CD4-positive, alpha-beta T cell (primary cell): Measurements from ENCODE around the gene MAPK4. TPM values are rescaled to one million over a fixed set of nuclear protein-coding genes. Genes with fewer than 3 reads are reported as not detected.

ENCODE experiments used
- ATAC-seq: fragments of 200-7000 bp; cut with Tn5 transposase; one replicate; pipeline ENCODE4 v1.10.0; 2022; ENCODE audit warnings: mild to moderate bottlenecking; ENCODE audit not compliant: poor library complexity
- CTCF ChIA-PET: fragments of 350-600 bp; sonication (Branson Sonifier 250); formaldehyde crosslinking; loops from one replicate; lab custom pipeline; 2021; ENCODE audit warnings: antibody characterized with exemption, inconsistent platforms; lab: Charles Lee
- POLR2A ChIA-PET: fragments of 350-600 bp; sonication (Branson Sonifier 250); formaldehyde crosslinking; loops from one replicate; lab custom pipeline; 2021; ENCODE audit warnings: antibody characterized with exemption, inconsistent platforms; lab: Charles Lee
- DNase-seq, 14 experiments: peaks; one replicate each; pipeline ENCODE4 v3.0.0-alpha.2; 2013 to 2020; ENCODE audit warnings: mixed read lengths in 2 of 14
- H3K27ac ChIP-seq, 2 donors: one replicate each; pipeline versions ENCODE4 v1.5.1 to v1.7.0; 2013; ENCODE audit warnings: low read length in 2 of 2, low read depth in 1 of 2, mild to moderate bottlenecking in 1 of 2
- H3K27me3 ChIP-seq, 2 experiments: 1 replicate in 1 of 2; 2 replicates in 1 of 2; pipeline versions ENCODE4 v1.6.1 to v1.7.0; 2013; ENCODE audit warnings: low read length in 2 of 2, control low read depth in 1 of 2, mild to moderate bottlenecking in 1 of 2, moderate library complexity in 1 of 2; ENCODE audit not compliant: insufficient read depth in 2 of 2, control insufficient read depth in 1 of 2
- H3K36me3 ChIP-seq: one replicate; pipeline ENCODE4 v1.6.1; 2013; ENCODE audit warnings: low read length, control low read depth; ENCODE audit not compliant: insufficient read depth
- H3K4me1 ChIP-seq: one replicate; pipeline ENCODE4 v1.6.1; 2013; ENCODE audit warnings: low read length, control low read depth; ENCODE audit not compliant: insufficient read depth
- H3K4me3 ChIP-seq: one replicate; pipeline ENCODE4 v1.5.1; 2013; ENCODE audit warnings: mild to moderate bottlenecking, low read length, moderate library complexity
- H3K9me3 ChIP-seq, 2 experiments: 1 replicate in 1 of 2; 2 replicates in 1 of 2; pipeline versions ENCODE4 v1.6.1 to v1.7.0; 2013; ENCODE audit warnings: low read length in 2 of 2, mild to moderate bottlenecking in 2 of 2, control low read depth in 1 of 2, moderate library complexity in 1 of 2; ENCODE audit not compliant: control insufficient read depth in 1 of 2, insufficient read depth in 1 of 2
- H3K27ac Mint-ChIP-seq: one replicate; pipeline ENCODE4 v1.8.0; 2020; ENCODE audit warnings: mixed read lengths
- H3K27me3 Mint-ChIP-seq: one replicate; pipeline ENCODE4 v1.8.0; 2021; ENCODE audit warnings: mixed read lengths
- H3K36me3 Mint-ChIP-seq: one replicate; pipeline ENCODE4 v1.8.0; 2021; ENCODE audit warnings: low read depth, mixed read lengths
- H3K4me1 Mint-ChIP-seq: one replicate; pipeline ENCODE4 v1.8.0; 2021; ENCODE audit warnings: low read depth, mixed read lengths
- H3K4me3 Mint-ChIP-seq: one replicate; pipeline ENCODE4 v1.8.0; 2020; ENCODE audit warnings: mild to moderate bottlenecking, mixed read lengths
- H3K9me3 Mint-ChIP-seq: one replicate; pipeline ENCODE4 v1.8.0; 2020; ENCODE audit warnings: mixed read lengths
- CTCF ChIP-seq: fragments of 200-600 bp; IDR thresholded peaks from one replicate; pipeline ENCODE4 v1.8.0; 2022; ENCODE audit warnings: antibody characterized with exemption, mild to moderate bottlenecking
- intact Hi-C, 2 experiments: fragments of 100-400 bp; cut with DNase I in 1 of 2; cut with micrococcal nuclease in 1 of 2; formaldehyde crosslinking; loops; one replicate each; pipeline versions ENCODE4 v1.15.1 to v1.9.0; 2023 to 2025; cut with DNase I, micrococcal nuclease
- total RNA-seq, 174 experiments: library from RNA in 2 of 174; stranded (reverse) in 2 of 174; gene quantifications; one replicate each; pipeline ENCODE4 v1.2.3 and lab custom pipeline; 2021 to 2026

Gene MAPK4
- total RNA-seq, 2 experiments from 2014 or later = not detected

DNA sequence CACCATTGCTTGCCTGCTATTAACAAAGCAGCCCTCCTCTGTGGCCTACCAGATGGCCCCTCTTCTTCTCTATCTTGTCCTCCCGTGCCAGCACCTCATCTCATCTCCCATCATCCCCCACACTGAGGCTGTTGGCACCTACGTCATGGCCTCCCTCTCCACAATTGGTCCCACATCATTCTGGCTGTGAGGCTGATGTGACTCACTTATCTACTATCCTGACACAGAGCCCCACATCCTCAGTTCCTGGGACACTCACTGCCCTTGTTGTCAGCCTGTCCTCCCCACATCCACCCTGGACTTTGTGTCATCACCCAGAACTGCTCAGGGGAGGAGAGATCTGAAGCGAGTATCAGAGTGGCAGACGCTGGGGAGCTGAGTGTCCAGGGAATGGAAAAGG is 157.0 kb downstream of the MAPK4 start:
- ATAC-seq (no peak), DNase-seq (no peak)
- H3K9me3 Mint-ChIP-seq = peaks cover 8% of the 10 kb centered on the region
- intact Hi-C loops = no loop called here
- Histone ChIP-seq H3K36me3 (no peaks in the 10 kb centered on the region), H3K4me3 (no peak overlapping the region), H3K27ac (no peak overlapping the region), H3K9me3 (peaks cover 0 to 6% of the 10 kb centered on the region in 2 experiments), H3K4me1 (no peaks in the 10 kb centered on the region), H3K27me3 (no peaks in the 10 kb centered on the region)
- no peak for TF ChIP-seq CTCF
- no peaks in the 10 kb centered on the region for H3K4me1 Mint-ChIP-seq
- peaks cover 17% of the 10 kb centered on the region for H3K27me3 Mint-ChIP-seq
- ChIA-PET CTCF (no interaction called here), POLR2A (no interaction called here)
- no peaks in the 10 kb centered on the region for H3K36me3 Mint-ChIP-seq
- no peak overlapping the region for H3K27ac Mint-ChIP-seq
- no peak overlapping the region for H3K4me3 Mint-ChIP-seq

- no peaks in the 10 kb centered on the region for H3K27me3 ChIP-seq
- DNase-seq (no peak), ATAC-seq (no peak)
- POLR2A ChIA-PET = no interaction called here
- CTCF ChIA-PET = no interaction called here
- H3K36me3 ChIP-seq = no peaks in the 10 kb centered on the region
- no peaks in the 10 kb centered on the region for H3K4me1 ChIP-seq
- H3K4me3 ChIP-seq = no peak overlapping the region
- intact Hi-C loops = no loop called here
- Mint-ChIP-seq H3K4me3 (no peak overlapping the region), H3K27me3 (peaks cover 21% of the 10 kb centered on the region), H3K27ac (no peak overlapping the region), H3K36me3 (no peaks in the 10 kb centered on the region), H3K4me1 (no peaks in the 10 kb centered on the region), H3K9me3 (peaks cover 8% of the 10 kb centered on the region)
- TF ChIP-seq CTCF = no peak
- H3K9me3 ChIP-seq = peaks cover 0 to 6% of the 10 kb centered on the region in 2 experiments
- H3K27ac ChIP-seq = no peak overlapping the region
These were observed 157.7 kb downstream of the MAPK4 start for GRCh38 chr18:50717563-50717962.

DNA sequence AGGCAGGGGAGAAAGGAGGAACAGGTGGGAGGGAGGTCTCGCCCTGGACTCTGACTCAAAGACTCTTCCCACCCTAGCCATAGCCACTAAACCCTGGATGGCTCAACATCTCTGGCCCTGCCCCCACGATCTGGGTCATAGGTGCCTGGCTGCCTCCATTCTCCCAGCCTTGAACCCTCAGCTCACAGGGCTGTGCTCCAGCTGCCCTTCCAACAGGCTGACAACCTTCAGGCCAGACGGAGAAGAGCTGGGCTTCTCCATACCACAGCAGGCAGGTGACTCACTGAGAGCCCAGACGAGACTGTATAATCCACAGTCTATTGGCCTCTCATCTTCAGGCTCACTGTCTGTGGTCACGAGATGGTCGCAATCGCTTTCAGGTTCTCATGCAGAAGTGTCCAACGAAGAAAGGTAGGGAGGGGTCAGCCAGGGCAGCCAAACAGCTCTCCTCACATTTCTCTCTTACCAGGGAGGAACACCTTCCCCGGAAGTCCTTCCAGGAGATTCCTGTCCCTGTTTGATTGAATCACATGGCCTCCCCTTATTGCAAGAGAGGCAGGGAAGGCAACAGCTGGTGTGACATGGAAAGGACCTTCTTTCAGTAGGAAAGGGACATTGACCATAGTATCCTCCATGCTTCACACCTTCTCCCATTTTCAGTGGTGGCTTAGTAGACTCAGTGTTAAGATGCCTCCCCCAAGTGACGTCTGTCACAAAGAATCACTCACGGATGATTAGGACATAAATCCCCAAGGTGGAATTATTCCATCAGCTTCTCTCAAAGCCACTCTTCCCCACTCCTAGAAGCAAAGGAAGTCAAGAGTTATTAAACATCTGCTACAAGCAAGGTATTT is 159.8 kb downstream of the MAPK4 start:
- H3K4me1 Mint-ChIP-seq = no peaks in the 10 kb centered on the region
- H3K27ac Mint-ChIP-seq = no peak overlapping the region
- Histone ChIP-seq H3K27me3 (no peaks in the 10 kb centered on the region), H3K4me1 (no peaks in the 10 kb centered on the region), H3K4me3 (no peak overlapping the region), H3K36me3 (no peaks in the 10 kb centered on the region), H3K27ac (no peak overlapping the region), H3K9me3 (peaks cover 0 to 6% of the 10 kb centered on the region in 2 experiments)
- peaks cover 21% of the 10 kb centered on the region for H3K27me3 Mint-ChIP-seq
- ChIA-PET CTCF (no interaction called here), POLR2A (no interaction called here)
- intact Hi-C loops = no loop called here
- TF ChIP-seq CTCF = no peak
- H3K36me3 Mint-ChIP-seq = no peaks in the 10 kb centered on the region
- H3K4me3 Mint-ChIP-seq = no peak overlapping the region
- peaks cover 8% of the 10 kb centered on the region for H3K9me3 Mint-ChIP-seq
- ATAC-seq (no peak), DNase-seq (no peak)
